ENCODE measurements around the gene KMT2C. TPM values are rescaled to one million over a fixed set of nuclear protein-coding genes. Genes with fewer than 3 reads are reported as not detected.

The KMT2C gene
- total RNA-seq, 2 donors from 2014 or later: 70.0 to 110 TPM

- Histone ChIP-seq H3K27ac (no peak overlapping the region), H3K9me3 (no peaks in the 10 kb centered on the region), H3K4me1 (ENCODE audit: control insufficient read depth in 1 of 2, low read depth in 2 of 2) (no peaks in the 10 kb centered on the region), H3K27me3 (replicated peaks; ENCODE audit: insufficient read depth) (no peaks in the 10 kb centered on the region), H3K36me3 (peaks cover 41% of the 10 kb centered on the region), H3K4me3 (no peak overlapping the region)
- TF ChIP-seq CTCF (IDR thresholded peaks at IDR 0.05): no peak
- no peak for ATAC-seq (ENCODE audit: insufficient number of reproducible peaks, low FRiP score, low read depth)
- DNase-seq (ENCODE audit: low spot score): no peak
Observed at GRCh38 chr7:152120210-152120609, 315.6 kb downstream of the KMT2C start.

- DNase-seq (ENCODE audit: low spot score) (no peak), ATAC-seq (ENCODE audit: insufficient number of reproducible peaks, low FRiP score, low read depth) (no peak)
- H3K9me3 ChIP-seq: no peaks in the 10 kb centered on the region
- no peak overlapping the region for H3K4me3 ChIP-seq
- H3K36me3 ChIP-seq: peaks cover 36% of the 10 kb centered on the region
- H3K27me3 ChIP-seq (replicated peaks; ENCODE audit: insufficient read depth): no peaks in the 10 kb centered on the region
- TF ChIP-seq CTCF (IDR thresholded peaks at IDR 0.05): no peak
- H3K4me1 ChIP-seq (ENCODE audit: control insufficient read depth in 1 of 2, low read depth in 2 of 2): no peaks in the 10 kb centered on the region
- H3K27ac ChIP-seq: no peak overlapping the region
Observed at GRCh38 chr7:152117356-152117755, 318.4 kb downstream of the KMT2C start.

DNA sequence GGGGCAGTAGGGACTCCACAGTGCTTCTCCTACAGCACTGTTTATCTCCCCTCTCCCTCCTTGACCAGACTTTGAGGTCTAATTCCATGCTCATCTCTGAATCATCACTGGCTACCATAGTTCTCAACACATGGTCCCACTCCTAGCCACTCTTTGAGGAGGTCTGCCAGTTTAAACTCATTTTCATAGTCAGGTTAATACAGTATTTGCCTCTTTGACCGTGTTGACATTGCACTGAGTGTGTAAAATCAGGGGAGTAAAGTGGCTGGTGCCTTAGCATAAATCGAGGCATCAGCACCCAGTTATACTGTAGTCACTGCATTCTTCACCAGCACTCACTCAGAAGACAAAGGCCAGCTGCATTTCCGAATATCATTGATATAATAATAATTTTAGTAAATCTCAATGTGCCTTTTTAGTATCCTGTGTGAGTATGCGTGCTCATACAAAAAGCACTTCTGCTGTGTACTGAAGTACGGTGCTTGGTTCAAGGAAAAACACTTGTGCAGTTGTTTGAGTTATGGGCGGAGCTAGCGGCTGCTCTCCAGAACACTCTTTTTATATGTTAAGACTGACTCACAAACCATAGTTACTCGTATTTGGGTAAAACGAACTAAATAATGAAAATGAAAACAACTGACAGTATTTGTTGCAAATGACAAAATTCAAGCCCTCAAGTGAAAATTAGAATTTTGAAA is 320.6 kb downstream of the KMT2C start:
- no peak for DNase-seq (ENCODE audit: low spot score)
- peaks cover 25% of the 10 kb centered on the region for H3K36me3 ChIP-seq
- no peak overlapping the region for H3K4me3 ChIP-seq
- TF ChIP-seq CTCF (IDR thresholded peaks at IDR 0.05): no peak
- H3K4me1 ChIP-seq (ENCODE audit: control insufficient read depth in 1 of 2, low read depth in 2 of 2): no peaks in the 10 kb centered on the region
- H3K27me3 ChIP-seq (replicated peaks; ENCODE audit: insufficient read depth): no peaks in the 10 kb centered on the region
- no peaks in the 10 kb centered on the region for H3K9me3 ChIP-seq
- H3K27ac ChIP-seq: no peak overlapping the region
- no peak for ATAC-seq (ENCODE audit: insufficient number of reproducible peaks, low FRiP score, low read depth)

DNA sequence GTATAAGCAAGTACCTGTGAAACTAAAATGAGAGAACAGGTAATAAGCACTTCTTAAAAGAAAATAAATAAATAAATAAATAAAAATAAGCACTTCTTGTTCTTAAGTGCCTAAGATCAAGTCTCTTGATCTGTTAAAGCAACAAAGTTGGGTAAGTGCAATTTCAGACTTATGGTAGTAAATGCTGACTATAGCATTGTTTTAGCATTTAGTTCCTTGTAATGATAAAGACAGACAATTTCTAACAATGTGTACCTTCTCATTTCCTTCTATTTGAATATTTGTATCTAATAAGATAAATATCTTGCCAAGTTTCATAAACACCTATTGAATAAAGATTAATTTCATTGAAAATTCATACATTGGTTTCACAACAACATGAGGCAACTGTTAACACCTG is 323.0 kb downstream of the KMT2C start:
- no peaks in the 10 kb centered on the region for H3K9me3 ChIP-seq
- H3K27me3 ChIP-seq (replicated peaks; ENCODE audit: insufficient read depth): no peaks in the 10 kb centered on the region
- no peak overlapping the region for H3K4me3 ChIP-seq
- H3K4me1 ChIP-seq (ENCODE audit: control insufficient read depth in 1 of 2, low read depth in 2 of 2): no peaks in the 10 kb centered on the region
- ATAC-seq (ENCODE audit: insufficient number of reproducible peaks, low FRiP score, low read depth): no peak
- TF ChIP-seq CTCF (IDR thresholded peaks at IDR 0.05): no peak
- H3K36me3 ChIP-seq: peaks cover 7% of the 10 kb centered on the region
- DNase-seq (ENCODE audit: low spot score): no peak
- no peak overlapping the region for H3K27ac ChIP-seq

DNA sequence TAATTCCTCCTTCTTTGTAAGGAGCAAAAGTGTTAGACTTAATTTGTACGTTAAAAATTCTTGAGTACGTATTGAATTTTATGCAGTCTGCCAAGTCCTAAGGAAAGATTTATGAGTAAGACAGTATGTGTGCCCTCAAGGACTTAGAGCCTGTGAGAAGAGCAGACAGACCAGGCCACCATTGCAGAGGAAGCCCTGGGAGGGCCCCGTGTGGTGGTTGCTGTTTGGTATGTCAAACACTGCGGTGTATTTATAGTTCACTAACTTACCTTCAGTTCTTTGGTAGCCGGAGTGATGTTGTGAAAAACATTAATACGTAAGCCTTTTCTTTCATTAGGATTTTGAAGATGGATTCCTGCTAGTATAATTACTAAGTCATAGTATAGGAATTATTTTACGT is 327.4 kb downstream of the KMT2C start:
- Histone ChIP-seq H3K9me3 (no peaks in the 10 kb centered on the region), H3K27ac (no peak overlapping the region), H3K36me3 (peaks cover 3% of the 10 kb centered on the region), H3K27me3 (replicated peaks; ENCODE audit: insufficient read depth) (no peaks in the 10 kb centered on the region), H3K4me1 (ENCODE audit: control insufficient read depth in 1 of 2, low read depth in 2 of 2) (no peaks in the 10 kb centered on the region), H3K4me3 (no peak overlapping the region)
- DNase-seq (ENCODE audit: low spot score) (no peak), ATAC-seq (ENCODE audit: insufficient number of reproducible peaks, low FRiP score, low read depth) (no peak)
- no peak for TF ChIP-seq CTCF (IDR thresholded peaks at IDR 0.05)
